CD4-positive, CD25-positive, alpha-beta regulatory T cell (primary cell): Measurements from ENCODE around the gene EFHC1. TPM values are rescaled to one million over a fixed set of nuclear protein-coding genes. Genes with fewer than 3 reads are reported as not detected.
A peak's percentile ranks its signal among the peaks of the same experiment; 100 is the strongest.

Source experiments
- ATAC-seq, 2 donors: fragments of 150-1000 bp; cut with Tn5 transposase; one replicate each; pipeline ENCODE4 v1.10.0; 2021; ENCODE audit warnings: low read depth in 2 of 2, moderate number of reproducible peaks in 2 of 2, moderate library complexity in 1 of 2
- DNase-seq, 3 donors: peaks; one replicate each; pipeline versions ENCODE4 v3.0.0 to v3.0.0-alpha.2; 2012 to 2022; ENCODE audit warnings: mixed read lengths in 1 of 3
- H3K27ac ChIP-seq: one replicate; pipeline ENCODE4 v1.7.0; 2013; ENCODE audit warnings: mild to moderate bottlenecking, low read length; ENCODE audit not compliant: insufficient read depth, poor library complexity, severe bottlenecking
- H3K27me3 ChIP-seq: one replicate; pipeline ENCODE4 v1.7.0; 2013; ENCODE audit warnings: low read length; ENCODE audit not compliant: control insufficient read depth, insufficient read depth
- H3K36me3 ChIP-seq: one replicate; pipeline ENCODE4 v1.7.0; 2013; ENCODE audit warnings: mild to moderate bottlenecking, low read length, moderate library complexity; ENCODE audit not compliant: control insufficient read depth, insufficient read depth
- H3K4me1 ChIP-seq: 2 replicates; pipeline ENCODE4 v1.7.0; 2013; ENCODE audit warnings: mild to moderate bottlenecking, low read length; ENCODE audit not compliant: insufficient read depth, control insufficient read depth, poor library complexity, severe bottlenecking
- H3K4me3 ChIP-seq: one replicate; pipeline ENCODE4 v1.7.0; 2013; ENCODE audit warnings: low read depth, mild to moderate bottlenecking, low read length, moderate library complexity
- H3K9me3 ChIP-seq, 2 experiments: 1 replicate in 1 of 2; 2 replicates in 1 of 2; pipeline ENCODE4 v1.7.0; 2013; ENCODE audit warnings: low read length in 2 of 2, mild to moderate bottlenecking in 1 of 2, moderate library complexity in 1 of 2; ENCODE audit not compliant: control insufficient read depth in 2 of 2
- H3K27ac Mint-ChIP-seq, 3 donors: one replicate each; pipeline ENCODE4 v1.8.0; 2020 to 2022; ENCODE audit warnings: mild to moderate bottlenecking in 3 of 3, mixed read lengths in 3 of 3, moderate library complexity in 2 of 3
- H3K27me3 Mint-ChIP-seq: one replicate; pipeline ENCODE4 v1.8.0; 2022; ENCODE audit warnings: mild to moderate bottlenecking, mixed read lengths
- H3K36me3 Mint-ChIP-seq: one replicate; pipeline ENCODE4 v1.8.0; 2020; ENCODE audit warnings: mixed read lengths
- H3K4me1 Mint-ChIP-seq, 4 donors: one replicate each; pipeline ENCODE4 v1.8.0; 2020 to 2022; ENCODE audit warnings: mixed read lengths in 4 of 4, mild to moderate bottlenecking in 1 of 4
- H3K4me3 Mint-ChIP-seq, 4 donors: one replicate each; pipeline ENCODE4 v1.8.0; 2020 to 2022; ENCODE audit warnings: mild to moderate bottlenecking in 4 of 4, mixed read lengths in 4 of 4, moderate library complexity in 3 of 4
- H3K9me3 Mint-ChIP-seq, 7 donors: one replicate each; pipeline ENCODE4 v1.8.0; 2020 to 2022; ENCODE audit warnings: mixed read lengths in 7 of 7, mild to moderate bottlenecking in 3 of 7, moderate library complexity in 2 of 7
- polyA plus RNA-seq, 4 donors: library from polyadenylated mRNA; unstranded; fragments of 300-500 nt; fragmentation: Illumina TruSeq; gene quantifications; one replicate each; pipeline ENCODE4 v1.2.3, GENCODE V29; 2021
- total RNA-seq: library from RNA; stranded (reverse); gene quantifications from one replicate; pipeline ENCODE4 v1.2.3, GENCODE V29; 2022

Gene EFHC1
- total and polyA plus RNA-seq, 5 donors from 2014 or later, result 0.32 to 4.4 (median 2.1) TPM; not detected in 1

DNA sequence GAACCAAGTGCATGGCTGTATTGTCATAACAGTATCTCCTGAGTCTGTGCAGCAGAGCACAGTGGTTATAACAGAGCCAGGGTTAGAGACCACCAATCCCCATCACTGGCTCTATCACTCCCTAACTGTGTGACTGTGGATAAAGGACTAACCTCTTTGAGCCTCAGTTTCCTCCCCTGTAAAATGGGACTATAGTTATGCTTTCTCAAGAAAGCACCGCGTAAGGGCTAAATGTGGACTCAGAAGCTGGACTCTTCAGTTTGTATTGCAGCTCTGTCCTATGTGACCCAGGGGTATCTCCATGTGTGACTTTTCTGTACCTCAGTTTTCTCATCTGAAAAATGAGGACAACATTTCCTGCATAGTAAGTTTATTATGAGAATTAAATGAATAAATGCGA lies 96.8 kb downstream of the EFHC1 start:
- ATAC-seq, result no peak
- no peak overlapping the region for H3K27ac Mint-ChIP-seq
- DNase-seq, result no peak
- Histone ChIP-seq H3K9me3 (no peaks in the 10 kb centered on the region), H3K4me3 (no peak overlapping the region), H3K4me1 (no peaks in the 10 kb centered on the region), H3K36me3 (peaks cover 28% of the 10 kb centered on the region), H3K27me3 (no peaks in the 10 kb centered on the region), H3K27ac (no peak overlapping the region)
- H3K27me3 Mint-ChIP-seq, result no peaks in the 10 kb centered on the region
- no peak overlapping the region for H3K4me3 Mint-ChIP-seq
- peaks cover 51% of the 10 kb centered on the region for H3K36me3 Mint-ChIP-seq
- no peaks in the 10 kb centered on the region for H3K9me3 Mint-ChIP-seq
- peaks cover 0 to 5% (median 3%) of the 10 kb centered on the region in 4 donors for H3K4me1 Mint-ChIP-seq

- H3K27me3 Mint-ChIP-seq, result no peaks in the 10 kb centered on the region
- H3K27ac Mint-ChIP-seq, result peak overlapping the region in 1 of 3 donors; percentile 56
- H3K9me3 ChIP-seq, result no peaks in the 10 kb centered on the region
- DNase-seq, result no peak
- H3K4me3 Mint-ChIP-seq, result no peak overlapping the region
- no peaks in the 10 kb centered on the region for H3K9me3 Mint-ChIP-seq
- H3K27ac ChIP-seq, result no peak overlapping the region
- H3K27me3 ChIP-seq, result no peaks in the 10 kb centered on the region
- peaks cover 51% of the 10 kb centered on the region for H3K36me3 Mint-ChIP-seq
- H3K4me1 Mint-ChIP-seq, result peaks cover 2 to 5% (median 4%) of the 10 kb centered on the region in 4 donors
- peak in 1 of 2 donors; percentile 55 for ATAC-seq
- H3K4me1 ChIP-seq, result no peaks in the 10 kb centered on the region
- no peak overlapping the region for H3K4me3 ChIP-seq
- H3K36me3 ChIP-seq, result peaks cover 24% of the 10 kb centered on the region
Observed at GRCh38 chr6:52517502-52518278, 97.5 kb downstream of the EFHC1 start.

DNA sequence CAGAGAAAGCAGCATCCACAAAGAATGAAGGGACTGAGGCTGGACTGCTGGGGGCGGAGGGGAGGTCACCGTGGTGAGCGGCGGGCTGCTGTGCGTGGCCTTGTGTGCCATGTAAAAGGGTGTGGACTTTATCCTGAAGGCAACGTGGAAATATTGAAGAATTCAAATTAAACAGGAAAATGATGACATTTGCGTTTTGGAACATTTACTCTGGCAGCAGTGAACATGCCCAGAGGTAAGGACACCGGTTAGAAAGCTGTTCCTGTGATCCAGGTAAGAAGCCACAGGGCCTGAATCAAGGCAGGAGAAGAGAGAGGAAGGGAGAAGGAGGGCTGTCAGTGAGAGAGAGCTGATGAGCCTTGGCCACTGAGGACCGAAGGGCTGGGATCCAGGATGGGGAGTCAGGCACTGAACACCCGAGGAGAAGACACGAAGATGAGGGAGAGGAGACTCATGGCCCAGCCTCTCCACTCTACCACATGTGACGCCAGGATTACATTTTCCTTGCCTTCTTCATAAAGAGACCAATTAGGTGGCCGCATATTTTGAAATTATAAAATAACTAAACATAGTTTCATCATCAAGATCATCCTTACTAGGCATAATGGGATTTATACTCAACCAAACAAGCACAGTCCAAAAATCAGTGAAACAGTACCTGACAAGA lies 98.3 kb downstream of the EFHC1 start:
- Histone ChIP-seq H3K4me1 (no peaks in the 10 kb centered on the region), H3K4me3 (no peak overlapping the region), H3K27me3 (no peaks in the 10 kb centered on the region), H3K9me3 (no peaks in the 10 kb centered on the region), H3K36me3 (peaks cover 23% of the 10 kb centered on the region), H3K27ac (no peak overlapping the region)
- DNase-seq (no peak), ATAC-seq (no peak)
- Mint-ChIP-seq H3K27me3 (no peaks in the 10 kb centered on the region), H3K27ac (peak overlapping the region in 1 of 3 donors; percentile 56), H3K9me3 (no peaks in the 10 kb centered on the region), H3K4me3 (no peak overlapping the region), H3K4me1 (peaks cover 2 to 11% (median 7%) of the 10 kb centered on the region in 4 donors), H3K36me3 (peaks cover 49% of the 10 kb centered on the region)

DNA sequence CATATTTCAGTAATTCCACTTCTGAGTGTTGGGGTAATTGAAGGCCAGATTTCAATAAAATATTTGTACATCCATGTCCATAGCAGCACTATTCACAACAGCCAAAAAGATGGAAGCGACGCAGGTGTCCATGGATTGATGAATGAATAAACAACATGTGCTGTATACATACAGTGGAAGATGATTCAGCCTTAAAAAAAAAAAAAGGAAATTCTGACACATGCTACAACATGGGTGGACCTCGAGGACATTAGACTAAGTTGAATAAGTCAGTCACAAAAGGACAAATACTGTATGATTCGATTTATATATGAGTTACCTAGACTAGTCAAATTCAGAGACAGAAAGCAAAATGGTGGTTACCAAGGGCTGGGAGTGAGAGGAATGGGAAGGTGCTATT lies 99.5 kb downstream of the EFHC1 start:
- Mint-ChIP-seq H3K9me3 (no peaks in the 10 kb centered on the region), H3K4me1 (peaks cover 2 to 11% (median 8%) of the 10 kb centered on the region in 4 donors), H3K27me3 (no peaks in the 10 kb centered on the region), H3K4me3 (no peak overlapping the region), H3K36me3 (peaks cover 39% of the 10 kb centered on the region), H3K27ac (peak overlapping the region in 1 of 3 donors; percentile 1)
- peaks cover 11% of the 10 kb centered on the region for H3K36me3 ChIP-seq
- H3K27ac ChIP-seq, result no peak overlapping the region
- H3K4me3 ChIP-seq, result no peak overlapping the region
- no peak for DNase-seq
- no peaks in the 10 kb centered on the region for H3K9me3 ChIP-seq
- no peaks in the 10 kb centered on the region for H3K4me1 ChIP-seq
- ATAC-seq, result no peak
- no peaks in the 10 kb centered on the region for H3K27me3 ChIP-seq

GRCh38 chr6:52522151-52522626 lies 102.0 kb downstream of the EFHC1 start:
- Histone ChIP-seq H3K36me3 (peaks cover under 1% of the 10 kb centered on the region), H3K27ac (no peak overlapping the region), H3K4me1 (no peaks in the 10 kb centered on the region), H3K9me3 (no peaks in the 10 kb centered on the region), H3K4me3 (no peak overlapping the region), H3K27me3 (no peaks in the 10 kb centered on the region)
- Mint-ChIP-seq H3K4me3 (no peak overlapping the region), H3K9me3 (no peaks in the 10 kb centered on the region), H3K36me3 (peaks cover 28% of the 10 kb centered on the region), H3K27ac (peak overlapping the region in 2 of 3 donors; percentile 10 to 39), H3K4me1 (peaks cover 4 to 10% (median 8%) of the 10 kb centered on the region in 4 donors), H3K27me3 (no peaks in the 10 kb centered on the region)
- DNase-seq (no peak), ATAC-seq (no peak)

DNA sequence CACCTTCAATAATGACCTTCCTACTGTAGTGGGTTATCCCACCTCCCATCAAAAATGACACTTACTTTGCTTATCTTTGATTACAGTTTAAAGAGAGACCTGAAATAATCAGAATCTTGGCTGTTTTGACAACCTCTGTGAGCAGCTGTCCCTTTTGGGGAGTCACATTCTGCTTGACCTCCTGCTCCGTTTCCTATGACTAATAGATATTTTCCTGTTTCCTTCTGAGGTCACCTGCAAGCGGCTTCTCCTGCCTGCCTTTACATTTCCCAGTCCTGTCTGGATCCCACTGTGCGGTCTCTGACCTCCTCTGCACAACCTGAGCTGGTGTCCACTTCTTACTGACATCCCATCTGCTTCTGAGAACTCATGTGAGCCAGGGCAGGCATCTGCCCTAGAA lies 102.5 kb downstream of the EFHC1 start:
- H3K4me3 ChIP-seq, result no peak overlapping the region
- no peaks in the 10 kb centered on the region for H3K9me3 ChIP-seq
- H3K4me1 ChIP-seq, result no peaks in the 10 kb centered on the region
- no peak overlapping the region for H3K4me3 Mint-ChIP-seq
- H3K36me3 ChIP-seq, result no peaks in the 10 kb centered on the region
- peak overlapping the region in 2 of 3 donors; percentile 10 to 39 for H3K27ac Mint-ChIP-seq
- no peaks in the 10 kb centered on the region for H3K27me3 ChIP-seq
- no peaks in the 10 kb centered on the region for H3K9me3 Mint-ChIP-seq
- DNase-seq (no peak), ATAC-seq (no peak)
- H3K36me3 Mint-ChIP-seq, result peaks cover 28% of the 10 kb centered on the region
- no peaks in the 10 kb centered on the region for H3K27me3 Mint-ChIP-seq
- H3K27ac ChIP-seq, result no peak overlapping the region
- H3K4me1 Mint-ChIP-seq, result peaks cover 4 to 10% (median 8%) of the 10 kb centered on the region in 4 donors

- no peak overlapping the region for H3K4me3 Mint-ChIP-seq
- Histone ChIP-seq H3K27me3 (no peaks in the 10 kb centered on the region), H3K4me3 (no peak overlapping the region), H3K4me1 (no peaks in the 10 kb centered on the region), H3K9me3 (no peaks in the 10 kb centered on the region), H3K36me3 (no peaks in the 10 kb centered on the region), H3K27ac (no peak overlapping the region)
- H3K27ac Mint-ChIP-seq, result no peak overlapping the region
- DNase-seq, result no peak
- H3K27me3 Mint-ChIP-seq, result no peaks in the 10 kb centered on the region
- H3K36me3 Mint-ChIP-seq, result peaks cover 24% of the 10 kb centered on the region
- H3K4me1 Mint-ChIP-seq, result peaks cover 4 to 10% (median 8%) of the 10 kb centered on the region in 4 donors
- no peaks in the 10 kb centered on the region for H3K9me3 Mint-ChIP-seq
- ATAC-seq, result no peak
Observed at GRCh38 chr6:52523378-52524142, 103.4 kb downstream of the EFHC1 start.
